ENCODE measurements around the gene OR8B4. TPM values are rescaled to one million over a fixed set of nuclear protein-coding genes. Genes with fewer than 3 reads are reported as not detected.

OR8B4 gene, protein sequence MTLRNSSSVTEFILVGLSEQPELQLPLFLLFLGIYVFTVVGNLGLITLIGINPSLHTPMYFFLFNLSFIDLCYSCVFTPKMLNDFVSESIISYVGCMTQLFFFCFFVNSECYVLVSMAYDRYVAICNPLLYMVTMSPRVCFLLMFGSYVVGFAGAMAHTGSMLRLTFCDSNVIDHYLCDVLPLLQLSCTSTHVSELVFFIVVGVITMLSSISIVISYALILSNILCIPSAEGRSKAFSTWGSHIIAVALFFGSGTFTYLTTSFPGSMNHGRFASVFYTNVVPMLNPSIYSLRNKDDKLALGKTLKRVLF
- not detected for total RNA-seq

DNA sequence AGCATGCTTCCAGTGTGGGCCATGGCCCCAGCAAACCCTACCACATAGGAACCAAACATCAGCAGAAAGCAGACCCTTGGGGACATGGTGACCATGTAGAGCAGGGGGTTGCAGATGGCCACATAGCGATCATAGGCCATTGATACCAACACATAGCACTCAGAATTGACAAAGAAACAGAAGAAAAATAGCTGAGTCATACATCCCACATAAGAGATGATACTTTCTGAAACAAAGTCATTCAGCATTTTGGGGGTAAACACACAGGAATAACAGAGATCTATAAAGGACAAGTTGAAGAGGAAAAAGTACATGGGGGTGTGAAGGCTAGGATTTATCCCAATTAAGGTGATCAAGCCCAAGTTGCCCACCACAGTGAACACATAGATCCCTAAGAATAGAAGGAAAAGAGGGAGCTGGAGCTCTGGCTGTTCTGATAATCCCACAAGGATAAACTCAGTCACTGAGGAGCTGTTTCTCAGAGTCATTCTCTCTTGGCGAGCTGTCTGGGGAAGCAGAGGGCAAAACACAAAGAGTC is at the start of gene OR8B4:
Gene OR8B4 (minus strand): TSS at position 488 of the 538 bp plus-strand sequence. CDS start 0 bp downstream, at position 488.
- TF ChIP-seq POLR2A (IDR thresholded peaks at IDR 0.05) (no peak), EP300 (IDR thresholded peaks at IDR 0.05; ENCODE audit: low read depth) (no peak), POLR2AphosphoS5 (IDR thresholded peaks at IDR 0.05) (no peak)
- TF ChIP-seq, protein P1, sequence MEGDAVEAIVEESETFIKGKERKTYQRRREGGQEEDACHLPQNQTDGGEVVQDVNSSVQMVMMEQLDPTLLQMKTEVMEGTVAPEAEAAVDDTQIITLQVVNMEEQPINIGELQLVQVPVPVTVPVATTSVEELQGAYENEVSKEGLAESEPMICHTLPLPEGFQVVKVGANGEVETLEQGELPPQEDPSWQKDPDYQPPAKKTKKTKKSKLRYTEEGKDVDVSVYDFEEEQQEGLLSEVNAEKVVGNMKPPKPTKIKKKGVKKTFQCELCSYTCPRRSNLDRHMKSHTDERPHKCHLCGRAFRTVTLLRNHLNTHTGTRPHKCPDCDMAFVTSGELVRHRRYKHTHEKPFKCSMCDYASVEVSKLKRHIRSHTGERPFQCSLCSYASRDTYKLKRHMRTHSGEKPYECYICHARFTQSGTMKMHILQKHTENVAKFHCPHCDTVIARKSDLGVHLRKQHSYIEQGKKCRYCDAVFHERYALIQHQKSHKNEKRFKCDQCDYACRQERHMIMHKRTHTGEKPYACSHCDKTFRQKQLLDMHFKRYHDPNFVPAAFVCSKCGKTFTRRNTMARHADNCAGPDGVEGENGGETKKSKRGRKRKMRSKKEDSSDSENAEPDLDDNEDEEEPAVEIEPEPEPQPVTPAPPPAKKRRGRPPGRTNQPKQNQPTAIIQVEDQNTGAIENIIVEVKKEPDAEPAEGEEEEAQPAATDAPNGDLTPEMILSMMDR (IDR thresholded peaks at IDR 0.05) = no peak
- Histone ChIP-seq H3K4me3 (no peak within 1 kb of the TSS), H3K4me1 (no peaks in the 10 kb centered on the region), H3K27ac (no peak within 1 kb of the TSS), H3K27me3 (peaks cover 5% of the 10 kb centered on the region), H3K36me3 (no peaks in the 10 kb centered on the region), H3K9me3 (no peaks in the 10 kb centered on the region)
- in situ Hi-C loops (cut with MboI; ENCODE audit: low pct_ligation_motif_present in 1 of 4, low pct_unique_long_range_greater_than_20kb in 1 of 4, low sequenced_read_pairs in 3 of 4) (loop anchor here in 2 of 4 donors (25.0 kb wide), 2 partner anchors 413 to 438 kb away; partner anchors contain the start of gene ROBO3 (in 1 of the 2)), intact Hi-C loops (cut with DNase I; ENCODE audit: low total_unique reads) (no loop called here)
- 63 to 76% methylated on average over 2 of the region's 2 CpGs for WGBS, 2 donors (ENCODE audit: low coverage in 1 of 2)
- DNase-seq = no peak

DNA sequence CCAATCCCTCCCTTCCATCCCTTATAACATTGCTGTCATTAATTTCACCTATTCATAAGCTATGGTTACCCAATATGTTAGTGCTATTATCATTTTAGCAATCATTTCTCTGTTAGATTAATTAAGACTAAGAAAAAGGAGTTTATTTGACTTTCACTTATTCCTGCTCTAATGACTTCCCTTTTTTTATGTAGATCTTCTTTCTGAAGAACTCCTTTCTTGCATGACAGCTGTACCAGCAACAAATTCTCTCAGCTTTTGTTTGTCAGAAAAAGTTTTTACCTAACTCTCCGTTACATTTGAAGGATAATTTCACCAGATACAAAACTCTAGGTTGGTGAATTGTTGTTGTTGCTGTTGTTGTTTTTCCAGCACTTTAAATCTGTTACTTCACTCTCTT is 49.4 kb upstream of the OR8B4 start:
- 53 to 85% methylated on average over 1 of the region's 1 CpG for WGBS, 2 donors (ENCODE audit: low coverage in 1 of 2)
- no peak overlapping the region for H3K27ac ChIP-seq

DNA sequence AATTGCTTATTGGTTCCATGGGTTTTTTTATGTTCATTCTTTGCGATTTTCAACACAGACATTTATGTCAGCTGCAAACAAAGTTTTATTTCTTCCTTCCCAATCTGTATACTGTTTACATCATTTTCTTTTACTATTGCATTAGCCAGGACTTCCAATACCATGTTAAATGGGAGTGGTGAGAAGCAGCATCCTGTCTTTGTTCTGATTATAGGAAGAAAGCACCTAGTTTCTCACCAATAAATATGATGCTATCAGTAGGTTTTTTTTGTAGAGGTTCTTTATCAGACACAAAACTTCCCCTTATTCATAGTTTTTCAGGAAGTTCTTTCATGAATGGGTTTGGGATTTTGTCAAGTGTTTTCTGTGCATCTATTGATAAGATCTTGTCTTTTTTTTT is 48.8 kb upstream of the OR8B4 start:
- Histone ChIP-seq H3K36me3 (no peaks in the 10 kb centered on the region), H3K4me1 (no peaks in the 10 kb centered on the region), H3K27me3 (no peaks in the 10 kb centered on the region), H3K9me3 (no peaks in the 10 kb centered on the region), H3K4me3 (no peak overlapping the region), H3K27ac (no peak overlapping the region)
- in situ Hi-C loops (cut with MboI; ENCODE audit: low pct_ligation_motif_present in 1 of 4, low pct_unique_long_range_greater_than_20kb in 1 of 4, low sequenced_read_pairs in 3 of 4) (no loop called here), intact Hi-C loops (cut with DNase I; ENCODE audit: low total_unique reads) (no loop called here)
- WGBS, 2 donors (ENCODE audit: low coverage in 1 of 2) = 42 to 44% methylated on average over 1 of the region's 1 CpG
- no peak for TF ChIP-seq EP300 (IDR thresholded peaks at IDR 0.05; ENCODE audit: low read depth)
- TF ChIP-seq, protein P1 (IDR thresholded peaks at IDR 0.05) = no peak
- TF ChIP-seq POLR2A (IDR thresholded peaks at IDR 0.05) = no peak
- no peak for TF ChIP-seq POLR2AphosphoS5 (IDR thresholded peaks at IDR 0.05)
- no peak for DNase-seq

More for the DNA sequence above, 49.4 kb upstream of the OR8B4 start:
- TF ChIP-seq POLR2A (IDR thresholded peaks at IDR 0.05) (no peak), EP300 (IDR thresholded peaks at IDR 0.05; ENCODE audit: low read depth) (no peak), POLR2AphosphoS5 (IDR thresholded peaks at IDR 0.05) (no peak)
- TF ChIP-seq, protein P1 (IDR thresholded peaks at IDR 0.05) = no peak
- H3K36me3 ChIP-seq = no peaks in the 10 kb centered on the region
- no peaks in the 10 kb centered on the region for H3K4me1 ChIP-seq
- DNase-seq = no peak
- H3K9me3 ChIP-seq = no peaks in the 10 kb centered on the region
- in situ Hi-C loops (cut with MboI; ENCODE audit: low pct_ligation_motif_present in 1 of 4, low pct_unique_long_range_greater_than_20kb in 1 of 4, low sequenced_read_pairs in 3 of 4) (no loop called here), intact Hi-C loops (cut with DNase I; ENCODE audit: low total_unique reads) (no loop called here)
- H3K27me3 ChIP-seq = no peaks in the 10 kb centered on the region
- no peak overlapping the region for H3K4me3 ChIP-seq

DNA sequence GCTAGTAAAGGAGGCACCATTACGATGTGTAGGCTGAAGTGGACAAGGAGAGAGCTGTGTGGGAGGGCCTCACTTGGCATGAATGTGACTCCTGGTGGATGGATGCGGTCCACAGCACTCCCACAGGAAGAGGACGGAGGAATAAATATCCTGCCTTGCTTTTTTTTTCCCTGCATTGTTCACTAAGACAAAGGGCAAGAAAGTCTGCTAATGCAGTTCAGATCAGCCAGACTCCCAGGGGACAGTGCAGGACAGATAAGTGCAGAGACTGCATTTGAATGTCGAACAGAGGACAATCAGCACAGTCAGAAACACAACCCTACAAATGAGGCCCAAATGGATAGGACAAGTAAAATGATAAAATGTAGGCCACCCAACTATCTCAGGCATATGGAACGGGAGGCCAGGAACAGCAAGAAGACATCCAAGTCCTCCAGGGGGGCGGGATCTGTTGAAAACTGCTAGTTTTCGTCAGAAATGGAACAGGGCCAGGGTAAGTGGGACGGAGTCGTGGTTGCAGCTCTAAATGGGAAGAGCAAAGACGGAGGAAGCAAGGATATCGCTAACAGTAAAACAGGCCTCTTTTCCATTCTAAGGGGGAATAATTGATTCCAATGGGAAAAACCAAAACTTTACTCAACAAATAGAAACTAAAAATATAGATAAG is 46.0 kb upstream of the OR8B4 start:
- Histone ChIP-seq H3K27me3 (no peaks in the 10 kb centered on the region), H3K4me3 (no peak overlapping the region), H3K4me1 (no peaks in the 10 kb centered on the region), H3K9me3 (no peaks in the 10 kb centered on the region), H3K27ac (no peak overlapping the region), H3K36me3 (no peaks in the 10 kb centered on the region)
- DNase-seq = no peak
- in situ Hi-C loops (cut with MboI; ENCODE audit: low pct_ligation_motif_present in 1 of 4, low pct_unique_long_range_greater_than_20kb in 1 of 4, low sequenced_read_pairs in 3 of 4) (no loop called here), intact Hi-C loops (cut with DNase I; ENCODE audit: low total_unique reads) (no loop called here)
- TF ChIP-seq POLR2A (IDR thresholded peaks at IDR 0.05) (no peak), POLR2AphosphoS5 (IDR thresholded peaks at IDR 0.05) (no peak), EP300 (IDR thresholded peaks at IDR 0.05; ENCODE audit: low read depth) (no peak)
- TF ChIP-seq, protein P1 (IDR thresholded peaks at IDR 0.05) = no peak
- WGBS, 2 donors (ENCODE audit: low coverage in 1 of 2) = 69 to 72% methylated on average over 5 to 11 of the region's 11 CpGs

Data from transverse colon (tissue), 4 donors.